ENCODE results near the gene CEMP1. TPM values are rescaled to one million over a fixed set of nuclear protein-coding genes. Genes with fewer than 3 reads are reported as not detected.

The CEMP1 gene
- total RNA-seq, 2 donors from 2014 or later: 1.3 to 8.1 TPM

- H3K36me3 ChIP-seq: peaks cover 7% of the 10 kb centered on the region in 2 donors
- no peaks in the 10 kb centered on the region for H3K27me3 ChIP-seq (replicated peaks; ENCODE audit: insufficient read depth)
- TF ChIP-seq POLR2A (IDR thresholded peaks at IDR 0.05): peak; percentile 92
- peak; percentile 98 for TF ChIP-seq POLR2AphosphoS5 (IDR thresholded peaks at IDR 0.05)
- TF ChIP-seq, protein P1, sequence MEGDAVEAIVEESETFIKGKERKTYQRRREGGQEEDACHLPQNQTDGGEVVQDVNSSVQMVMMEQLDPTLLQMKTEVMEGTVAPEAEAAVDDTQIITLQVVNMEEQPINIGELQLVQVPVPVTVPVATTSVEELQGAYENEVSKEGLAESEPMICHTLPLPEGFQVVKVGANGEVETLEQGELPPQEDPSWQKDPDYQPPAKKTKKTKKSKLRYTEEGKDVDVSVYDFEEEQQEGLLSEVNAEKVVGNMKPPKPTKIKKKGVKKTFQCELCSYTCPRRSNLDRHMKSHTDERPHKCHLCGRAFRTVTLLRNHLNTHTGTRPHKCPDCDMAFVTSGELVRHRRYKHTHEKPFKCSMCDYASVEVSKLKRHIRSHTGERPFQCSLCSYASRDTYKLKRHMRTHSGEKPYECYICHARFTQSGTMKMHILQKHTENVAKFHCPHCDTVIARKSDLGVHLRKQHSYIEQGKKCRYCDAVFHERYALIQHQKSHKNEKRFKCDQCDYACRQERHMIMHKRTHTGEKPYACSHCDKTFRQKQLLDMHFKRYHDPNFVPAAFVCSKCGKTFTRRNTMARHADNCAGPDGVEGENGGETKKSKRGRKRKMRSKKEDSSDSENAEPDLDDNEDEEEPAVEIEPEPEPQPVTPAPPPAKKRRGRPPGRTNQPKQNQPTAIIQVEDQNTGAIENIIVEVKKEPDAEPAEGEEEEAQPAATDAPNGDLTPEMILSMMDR (IDR thresholded peaks at IDR 0.05): peak in 1 of 4 experiments; percentile 24
- intact Hi-C loops (cut with DNase I): loop anchor here (10.0 kb wide), 1 partner anchor 63 kb away; no protein-coding TSS in a partner anchor
- peaks cover 6% of the 10 kb centered on the region for H3K4me1 ChIP-seq (replicated peaks)
- H3K27ac ChIP-seq: peak overlapping the region; percentile 93 to 97
- peak overlapping the region; percentile 49 to 62 for H3K4me3 ChIP-seq
- DNase-seq (ENCODE audit: low spot score): peak; percentile 98
- no peaks in the 10 kb centered on the region for H3K9me3 ChIP-seq
- WGBS: under 1% methylated on average over 80 of the region's 84 CpGs
Measured at GRCh38 chr16:2531696-2532493, 687 bp upstream of the CEMP1 start.

- Histone ChIP-seq H3K4me3 (no peak overlapping the region), H3K27me3 (replicated peaks; ENCODE audit: insufficient read depth) (no peaks in the 10 kb centered on the region), H3K9me3 (no peaks in the 10 kb centered on the region), H3K36me3 (peaks cover 7% of the 10 kb centered on the region in 2 donors), H3K4me1 (replicated peaks) (peaks cover 6% of the 10 kb centered on the region), H3K27ac (peak overlapping the region; percentile 93 to 97)
- WGBS: 88% methylated on average over 14 of the region's 14 CpGs
- intact Hi-C loops (cut with DNase I): loop anchor here (10.0 kb wide), 1 partner anchor 64 kb away; no protein-coding TSS in a partner anchor
- TF ChIP-seq POLR2A (IDR thresholded peaks at IDR 0.05) (no peak), POLR2AphosphoS5 (IDR thresholded peaks at IDR 0.05) (no peak)
- TF ChIP-seq, protein P1 (IDR thresholded peaks at IDR 0.05): no peak
- no peak for DNase-seq (ENCODE audit: low spot score)
Measured at GRCh38 chr16:2530629-2531318, 434 bp downstream of the CEMP1 start.

DNA sequence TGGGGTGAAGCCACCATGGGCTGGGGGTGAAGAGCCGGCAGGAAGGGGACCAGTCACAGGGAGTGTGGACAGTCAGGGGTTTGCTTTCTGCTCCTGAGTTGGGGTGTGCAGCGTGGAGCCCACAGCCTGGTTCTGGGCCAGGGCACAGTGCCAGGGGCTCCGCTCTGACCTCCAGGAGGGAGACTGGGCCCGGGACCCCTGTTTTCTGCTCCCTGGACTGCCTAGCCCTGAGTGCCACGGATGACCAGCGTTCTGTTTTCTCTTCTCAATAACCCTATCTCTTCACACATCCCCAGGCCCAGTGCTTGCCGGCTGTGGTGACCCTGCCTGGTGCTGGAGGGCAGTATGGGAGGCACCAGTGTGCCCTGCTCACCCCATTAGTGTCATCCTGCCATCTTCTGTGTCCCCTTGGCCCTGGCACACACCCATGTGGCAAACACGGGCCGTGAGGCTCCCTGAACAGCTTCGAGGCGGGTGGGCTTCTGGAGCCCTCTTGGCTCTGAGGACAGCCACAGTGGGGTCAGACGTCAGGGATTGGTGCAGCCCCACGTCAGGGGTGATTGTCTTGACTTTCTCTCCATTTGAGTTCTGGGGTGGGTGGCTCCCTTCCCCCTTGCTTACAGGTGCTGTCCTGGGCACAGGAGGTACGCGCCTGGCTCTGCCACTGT lies 1.1 kb downstream of the CEMP1 start:
- no peaks in the 10 kb centered on the region for H3K9me3 ChIP-seq
- H3K4me1 ChIP-seq (replicated peaks): peaks cover 6% of the 10 kb centered on the region
- no peak overlapping the region for H3K4me3 ChIP-seq
- H3K27ac ChIP-seq: no peak overlapping the region
- H3K36me3 ChIP-seq: peaks cover 7% of the 10 kb centered on the region in 2 donors
- TF ChIP-seq, protein P1 (IDR thresholded peaks at IDR 0.05): no peak
- no peak for TF ChIP-seq POLR2A (IDR thresholded peaks at IDR 0.05)
- no peak for TF ChIP-seq POLR2AphosphoS5 (IDR thresholded peaks at IDR 0.05)
- DNase-seq (ENCODE audit: low spot score): no peak
- intact Hi-C loops (cut with DNase I): loop anchor here (10.0 kb wide), 1 partner anchor 65 kb away; no protein-coding TSS in a partner anchor
- 90% methylated on average over 15 of the region's 15 CpGs for WGBS
- no peaks in the 10 kb centered on the region for H3K27me3 ChIP-seq (replicated peaks; ENCODE audit: insufficient read depth)

DNA sequence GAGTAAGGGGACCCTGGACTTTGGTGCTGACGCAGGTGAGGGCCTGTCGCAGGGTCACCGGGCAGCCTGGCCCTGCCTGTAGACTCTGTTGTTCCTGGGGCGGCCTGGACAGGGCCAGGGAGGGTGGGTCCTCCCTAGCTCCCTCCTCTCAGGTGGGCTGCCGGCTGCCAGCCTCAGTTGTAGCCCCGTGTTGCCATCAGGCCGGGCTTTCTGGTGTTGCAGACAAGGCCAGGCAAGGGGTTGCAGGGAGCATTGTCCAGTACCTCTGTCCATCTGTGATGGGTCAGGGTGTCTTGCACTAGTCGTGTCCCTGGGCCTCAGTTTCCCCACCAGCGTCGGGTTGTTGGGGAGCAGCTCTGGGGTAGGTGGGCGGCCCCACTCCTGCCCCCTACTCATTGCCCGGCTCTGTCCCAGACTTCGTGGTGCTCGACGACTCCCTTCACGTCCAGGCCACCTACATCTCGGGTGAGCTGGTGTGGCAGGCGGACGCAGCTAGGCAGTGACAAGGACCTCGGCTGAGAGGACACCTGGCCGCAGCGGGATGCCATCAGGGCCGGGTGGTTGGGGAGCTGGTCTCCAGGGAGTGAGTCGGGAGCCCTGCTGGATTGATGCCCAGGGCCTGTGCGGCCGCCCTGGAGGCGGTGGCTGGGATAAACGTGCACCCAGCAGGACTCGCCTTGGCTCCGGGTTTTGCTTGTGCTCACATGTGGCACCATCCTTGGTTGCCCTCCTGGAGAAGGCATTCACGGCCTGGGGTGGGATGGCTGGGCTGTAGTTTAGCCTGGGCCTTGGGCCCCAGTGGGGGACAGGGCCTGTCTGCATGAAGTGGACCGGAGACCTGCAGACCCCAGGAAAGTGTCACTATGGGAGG lies 1.9 kb downstream of the CEMP1 start:
- Histone ChIP-seq H3K9me3 (no peaks in the 10 kb centered on the region), H3K36me3 (peaks cover 7% of the 10 kb centered on the region in 2 donors), H3K27me3 (replicated peaks; ENCODE audit: insufficient read depth) (no peaks in the 10 kb centered on the region), H3K27ac (no peak overlapping the region), H3K4me3 (no peak overlapping the region), H3K4me1 (replicated peaks) (peaks cover 6% of the 10 kb centered on the region)
- TF ChIP-seq POLR2AphosphoS5 (IDR thresholded peaks at IDR 0.05) (no peak), POLR2A (IDR thresholded peaks at IDR 0.05) (no peak)
- TF ChIP-seq, protein P1 (IDR thresholded peaks at IDR 0.05): no peak
- intact Hi-C loops (cut with DNase I): no loop called here
- DNase-seq (ENCODE audit: low spot score): no peak
- WGBS: 90% methylated on average over 28 of the region's 32 CpGs

Measured in prostate gland (tissue), 2 donors.